HepG2 (cell line): ENCODE measurements around the gene IPO13. TPM values are rescaled to one million over a fixed set of nuclear protein-coding genes. Genes with fewer than 3 reads are reported as not detected.

ENCODE experiments used
- FOSL1 ChIP-seq: sonication (generic); formaldehyde crosslinking; IDR thresholded peaks from 2 replicates; pipeline ENCODE4 v1.9.0; 2021; ENCODE audit warnings: missing genetic modification reagents, borderline replicate concordance
- FOXP1 ChIP-seq, 2 experiments: fragments of 450-650 bp in 1 of 2; IDR thresholded peaks; 2 replicates each; pipeline ENCODE4 v1.6.1; 2017 to 2018; ENCODE audit warnings: antibody characterized with exemption in 1 of 2
- GPBP1L1 ChIP-seq: sonication (generic); formaldehyde crosslinking; IDR thresholded peaks from 2 replicates; pipeline ENCODE4 v1.5.0; 2020; ENCODE audit warnings: mild to moderate bottlenecking, missing genetic modification reagents
- HCFC1 ChIP-seq: fragments of 150-350 bp; IDR thresholded peaks from 2 replicates; pipeline ENCODE4 v1.6.1; 2014; ENCODE audit warnings: low read depth, low read length
- HOXA3 ChIP-seq: sonication (generic); formaldehyde crosslinking; IDR thresholded peaks from 2 replicates; pipeline ENCODE4 v1.5.0; 2020; ENCODE audit warnings: missing genetic modification reagents
- MTA1 ChIP-seq: sonication (generic); formaldehyde crosslinking; IDR thresholded peaks from 2 replicates; pipeline ENCODE4 v1.4.0; 2020; ENCODE audit warnings: missing genetic modification reagents, mild to moderate bottlenecking, borderline replicate concordance
- MTA3 ChIP-seq: sonication (generic); formaldehyde crosslinking; IDR thresholded peaks from 2 replicates; pipeline ENCODE4 v1.4.0; 2020; ENCODE audit warnings: missing genetic modification reagents
- MZF1 ChIP-seq: sonication (generic); formaldehyde crosslinking; IDR thresholded peaks from 2 replicates; pipeline ENCODE4 v1.8.1; 2023; ENCODE audit warnings: mild to moderate bottlenecking, missing genetic modification reagents, borderline replicate concordance
- NR0B2 ChIP-seq: sonication (generic); formaldehyde crosslinking; IDR thresholded peaks from 2 replicates; pipeline ENCODE4 v1.4.0; 2020; ENCODE audit warnings: mild to moderate bottlenecking, missing genetic modification reagents
- PHF20 ChIP-seq: sonication (generic); formaldehyde crosslinking; IDR thresholded peaks from 2 replicates; pipeline ENCODE4 v1.5.0; 2020; ENCODE audit warnings: mild to moderate bottlenecking, missing genetic modification reagents
- STAT5B ChIP-seq: sonication (generic); formaldehyde crosslinking; IDR thresholded peaks from 2 replicates; pipeline ENCODE4 v1.4.0; 2020; ENCODE audit warnings: missing genetic modification reagents
- U2AF1 ChIP-seq: fragments of 200-400 bp; formaldehyde crosslinking; optimal IDR thresholded peaks from 2 replicates; pipeline ENCODE3; 2017; ENCODE audit warnings: mild to moderate bottlenecking, low read depth, low read length
- ZNF142 ChIP-seq: sonication (generic); formaldehyde crosslinking; IDR thresholded peaks from 2 replicates; pipeline ENCODE4 v1.4.0; 2020; ENCODE audit warnings: missing genetic modification reagents
- ZNF577 ChIP-seq: sonication (generic); formaldehyde crosslinking; IDR thresholded peaks from 2 replicates; pipeline ENCODE4 v1.4.0; 2020; ENCODE audit warnings: mild to moderate bottlenecking, low read depth, missing genetic modification reagents, borderline replicate concordance
- ZNF652 ChIP-seq: IDR thresholded peaks from 2 replicates; pipeline ENCODE4 v1.6.1; 2016; ENCODE audit warnings: low read depth, borderline replicate concordance
- polyA plus RNA-seq, 8 experiments: library from polyadenylated mRNA; depleted of rRNA in 3 of 8; stranded (reverse) in 7 of 8; unstranded in 1 of 8; fragments of >200 nt; fragmentation: Illumina TruSeq in 4 of 8; extraction: Trizol in 4 of 8; gene quantifications; 2 replicates each; pipeline versions ENCODE4 v1.2.1 to v1.2.3, GENCODE V29; 2011 to 2016; ENCODE audit warnings: low read depth in 4 of 8, missing spikeins in 1 of 8, mixed read lengths in 1 of 8; ENCODE audit not compliant: insufficient read depth in 1 of 8
- total RNA-seq, 5 experiments: library from RNA; depleted of rRNA; stranded (reverse); fragments of >200 nt; fragmentation: Illumina TruSeq; extraction: Trizol; gene quantifications; 2 replicates each; pipeline ENCODE4 v1.2.3, GENCODE V29; 2016; ENCODE audit warnings: low read depth in 1 of 5

IPO13 gene
- total and polyA plus RNA-seq, 2 of the 13 experiments (the other 11 are each of a cell fraction or from before 2014, with no cell fraction given): 12.9 to 15.6 TPM

- TF ChIP-seq FOXP1 (IDR thresholded peaks at IDR 0.05): no peak
- TF ChIP-seq FOXP1 (CRISPR knock-in tag; IDR thresholded peaks at IDR 0.05): no peak
- TF ChIP-seq ZNF142 (CRISPR knock-in tag): peak; percentile 45; the same call in 1 of the 2 replicates
- peak; percentile 81 for TF ChIP-seq PHF20 (CRISPR knock-in tag)
- peak; percentile 62; the same call in 1 of the 2 replicates for TF ChIP-seq ZNF577
- no peak for TF ChIP-seq FOSL1 (CRISPR knock-in tag)
- TF ChIP-seq MTA3 (CRISPR knock-in tag): no peak
- peak; percentile 74; the same call in 1 of the 2 replicates for TF ChIP-seq MZF1 (CRISPR knock-in tag)
- peak; percentile 79; the same call in 1 of the 2 replicates for TF ChIP-seq MTA1
- TF ChIP-seq HCFC1: peak; percentile 93
- peak; percentile 87 for TF ChIP-seq HOXA3
- TF ChIP-seq NR0B2 (CRISPR knock-in tag): peak; percentile 76; the same call in 1 of the 2 replicates
- no peak for TF ChIP-seq ZNF652
- TF ChIP-seq U2AF1: no peak
- TF ChIP-seq STAT5B (CRISPR knock-in tag): 0 out of 2 replicates have a peak, but pooled peaks have one; percentile 33
- no peak for TF ChIP-seq GPBP1L1 (CRISPR knock-in tag)
These were observed at the start of gene IPO13 (continued) for GRCh38 chr1:43946236-43947060.
